Heart left ventricle (tissue), 16 donors: ENCODE data around the gene FGF8. TPM values are rescaled to one million over a fixed set of nuclear protein-coding genes. Genes with fewer than 3 reads are reported as not detected.

ENCODE experiments used
- ATAC-seq, 4 donors: fragments of 200-7000 bp; cut with Tn5 transposase; one replicate each; pipeline ENCODE4 v1.9.1; 2020 to 2022; ENCODE audit warnings: moderate library complexity in 4 of 4, mild to moderate bottlenecking in 3 of 4, moderate number of reproducible peaks in 1 of 4
- DNase-seq, 5 donors: peaks; one replicate each; pipeline ENCODE4 v3.0.0-alpha.2; 2020
- H3K27ac ChIP-seq, 12 donors: fragments of 200-600 bp; sonication (generic) in 4 of 12; one replicate each; pipeline versions ENCODE4 v1.5.0 to v1.8.0; 2016 to 2022; ENCODE audit warnings: mild to moderate bottlenecking in 2 of 12
- H3K27me3 ChIP-seq, 9 donors: fragments of 200-600 bp; sonication (generic) in 2 of 9; one replicate each; pipeline versions ENCODE4 v1.5.1 to v1.8.0; 2016 to 2022; ENCODE audit warnings: mild to moderate bottlenecking in 3 of 9
- H3K36me3 ChIP-seq, 9 donors: fragments of 200-600 bp; sonication (generic) in 2 of 9; one replicate each; pipeline versions ENCODE4 v1.5.0 to v1.8.0; 2018 to 2022; ENCODE audit warnings: mild to moderate bottlenecking in 2 of 9
- H3K4me1 ChIP-seq, 12 donors: fragments of 200-600 bp; sonication (generic) in 4 of 12; one replicate each; pipeline versions ENCODE4 v1.5.0 to v1.8.0; 2016 to 2022; ENCODE audit warnings: mild to moderate bottlenecking in 3 of 12
- H3K4me3 ChIP-seq, 12 donors: fragments of 200-600 bp; sonication (generic) in 4 of 12; one replicate each; pipeline versions ENCODE4 v1.5.0 to v1.8.0; 2017 to 2022; ENCODE audit warnings: mild to moderate bottlenecking in 9 of 12, moderate library complexity in 4 of 12
- H3K9me3 ChIP-seq, 12 donors: fragments of 200-600 bp; sonication (generic) in 4 of 12; one replicate each; pipeline versions ENCODE4 v1.5.0 to v1.8.0; 2016 to 2022; ENCODE audit warnings: mild to moderate bottlenecking in 1 of 12
- CTCF ChIP-seq, 12 donors: fragments of 200-600 bp; sonication (generic) in 4 of 12; IDR thresholded peaks; one replicate each; pipeline versions ENCODE4 v1.5.0 to v1.8.0; 2018 to 2022; ENCODE audit warnings: antibody characterized with exemption in 12 of 12, mild to moderate bottlenecking in 5 of 12
- POLR2A ChIP-seq, 2 donors: fragments of 450-650 bp; IDR thresholded peaks; one replicate each; pipeline ENCODE4 v1.6.1; 2017; ENCODE audit warnings: antibody characterized with exemption in 2 of 2, mild to moderate bottlenecking in 2 of 2, moderate library complexity in 2 of 2
- WGBS, 4 donors: extraction: QIAGEN DNeasy Blood & Tissue Kit in 2 of 4; methylation state at CpG; one replicate each; pipeline versions ENCODE4 v1.1.5 to v1.1.7; 2013 to 2018; 5-methylcytosine and 5-hydroxymethylcytosine counted together
- intact Hi-C, 10 donors: fragments of 100-400 bp; cut with DNase I; formaldehyde crosslinking; loops; one replicate each; pipeline versions ENCODE4 v1.11.1 to v1.14.2; 2022
- polyA plus RNA-seq, 2 donors: library from polyadenylated mRNA; stranded (reverse); fragments of 200-250 nt; gene quantifications; one replicate each; pipeline ENCODE4 v1.2.3, GENCODE V29; 2013
- total RNA-seq, 9 donors: library from RNA; depleted of rRNA in 2 of 9; stranded (reverse); fragments of >200 nt in 2 of 9; fragmentation: NEBNext Ultra II Directional in 3 of 9; extraction: Animal tissue kit (Norgen Biotek cat#: 25700) in 3 of 9; gene quantifications; one replicate each; pipeline versions ENCODE4 v1.1.0 to v1.2.4, GENCODE V29; 2016 to 2023
- donor health status: ischemic (EF 13 %, LVEDD 7.1; RV severe dilation, severe dysfunction).
- donor health status: healthy with polysubstance abuse.
- donor health status: DM: no; HTN: yes; CAD: no.
- donor health status: DM: no; HTN: no; CAD: no.
- donor health status: ischemic (EF 25% LVEDD 6.9; RV normal size, moderate dysfunction).
- donor health status: ischemic (EF 25% LVEDD 5.7; RV mildly dilated, moderate dysfunction).
- donor health status: healthy.
- donor health status: DM: yes; HTN: yes; CAD: no.
- donor health status: ischemic (EF 35%, LVEDD 5.7; RV mildly dilated, moderate dysfunction).
- donor health status: nonischemic (EF 11% LVEDD 7.7; RV severe dilation, severe dysfunction).
- donor health status: DM: yes; HTN: yes; CAD: no.
- donor health status: PGD.
- donor health status: ischemic (EF 29% LVEDD 5.4; RV normal size, mild dysfunction).
- donor health status: nonischemic (EF 23%, LVEDD 6.1; RV moderate dilation, normal function).

The FGF8 gene
- total and polyA plus RNA-seq, 11 donors, result not detected

GRCh38 chr10:101785801-101786200 lies 9.9 kb upstream of the FGF8 start:
- intact Hi-C loops, result no loop called here
- 77 to 84% (median 82%) methylated on average over 2 of the region's 2 CpGs for WGBS, 4 donors
- no peak overlapping the region for H3K27ac ChIP-seq
- no peaks in the 10 kb centered on the region for H3K27me3 ChIP-seq
- no peaks in the 10 kb centered on the region for H3K9me3 ChIP-seq
- ATAC-seq, result no peak
- H3K36me3 ChIP-seq, result peaks cover 0 to 71% (median 69%) of the 10 kb centered on the region in 9 donors
- DNase-seq, result no peak
- H3K4me1 ChIP-seq, result peaks cover 0 to 33% (median 18%) of the 10 kb centered on the region in 12 donors
- H3K4me3 ChIP-seq, result no peak overlapping the region
- TF ChIP-seq CTCF (IDR thresholded peaks at IDR 0.05) (no peak), POLR2A (IDR thresholded peaks at IDR 0.05) (no peak)

- Histone ChIP-seq H3K36me3 (peaks cover 0 to 59% (median 57%) of the 10 kb centered on the region in 9 donors), H3K27me3 (peaks cover 0 to 3% (median 0%) of the 10 kb centered on the region in 9 donors), H3K4me3 (no peak overlapping the region), H3K9me3 (no peaks in the 10 kb centered on the region), H3K27ac (peak overlapping the region in 1 of 12 donors; percentile 68), H3K4me1 (peaks cover 0 to 44% (median 26%) of the 10 kb centered on the region in 12 donors)
- ATAC-seq (no peak), DNase-seq (no peak)
- intact Hi-C loops, result loop anchor here in 5 of 10 donors (5.0 kb wide), 3 partner anchors 33 to 572 kb away; partner anchors contain the start of gene OGA (in 1 of the 5)
- TF ChIP-seq CTCF (IDR thresholded peaks at IDR 0.05) (no peak), POLR2A (IDR thresholded peaks at IDR 0.05) (no peak)
- 76 to 91% (median 86%) methylated on average over 2 of the region's 2 CpGs for WGBS, 4 donors
These were observed 8.6 kb upstream of the FGF8 start for GRCh38 chr10:101784558-101784957.

GRCh38 chr10:101783736-101784118 lies 7.8 kb upstream of the FGF8 start:
- intact Hi-C loops, result loop anchor here in 5 of 10 donors (5.0 kb wide), 3 partner anchors 34 to 571 kb away; partner anchors contain the start of gene OGA (in 1 of the 5)
- no peak for ATAC-seq

More at GRCh38 chr10:101783736-101784118, 7.8 kb upstream of the FGF8 start:
- Histone ChIP-seq H3K27ac (peak overlapping the region in 7 of 12 donors; percentile 20 to 68 (median 47)), H3K9me3 (no peaks in the 10 kb centered on the region), H3K4me3 (peak overlapping the region in 11 of 12 donors; percentile 52 to 84 (median 70)), H3K27me3 (peaks cover 0 to 11% (median 0%) of the 10 kb centered on the region in 9 donors), H3K4me1 (peaks cover 0 to 52% (median 35%) of the 10 kb centered on the region in 12 donors), H3K36me3 (peaks cover 0 to 50% (median 49%) of the 10 kb centered on the region in 9 donors)
- TF ChIP-seq POLR2A (IDR thresholded peaks at IDR 0.05) (no peak), CTCF (IDR thresholded peaks at IDR 0.05) (no peak)
- no peak for DNase-seq
- WGBS, 4 donors, result 57 to 63% (median 61%) methylated on average over 10 of the region's 10 CpGs
